ENCODE results near the gene SYT14.

SYT14 gene

GRCh38 chr1:210201681-210202080, 263.7 kb downstream of the SYT14 start:
- DNase-seq (ENCODE audit: low read depth in 2 of 2): no peak

GRCh38 chr1:210207597-210208450, 269.8 kb downstream of the SYT14 start:
- DNase-seq (ENCODE audit: low read depth in 2 of 2): no peak

- no peak for DNase-seq (ENCODE audit: low read depth in 2 of 2)
Observed at GRCh38 chr1:210213335-210213734, 275.3 kb downstream of the SYT14 start.

GRCh38 chr1:210214573-210215409, 276.8 kb downstream of the SYT14 start:
- DNase-seq (ENCODE audit: low read depth in 2 of 2): no peak

- no peak for DNase-seq (ENCODE audit: low read depth in 2 of 2)
Observed at GRCh38 chr1:210217482-210217881, 279.5 kb downstream of the SYT14 start.

- DNase-seq (ENCODE audit: low read depth in 2 of 2): no peak
Observed at GRCh38 chr1:210218047-210218446, 280.0 kb downstream of the SYT14 start.
